DMS153 (cell line): ENCODE measurements around the gene OR4N5.
"Not testable (repeated sequence)": the region's sequence is repeated elsewhere in the genome, so short reads cannot be mapped to it uniquely, and the experiment has no call there.

Experiments
- DNase-seq: peaks from one replicate; lab custom pipeline; 2025; lab: John Stamatoyannopoulos, UW

Gene OR4N5

GRCh38 chr14:20138520-20138919 is at the start of gene OR4N5:
OR4N5 (plus strand) TSS chr14:20138820; CDS start chr14:20143736, 4,916 bp downstream.
- no peak for DNase-seq

GRCh38 chr14:20092050-20092449 is 46.6 kb upstream of the OR4N5 start:
- DNase-seq: no peak

GRCh38 chr14:20093442-20093841 is 45.2 kb upstream of the OR4N5 start:
- no peak for DNase-seq

GRCh38 chr14:20098926-20099770 is 39.5 kb upstream of the OR4N5 start:
- not testable (repeated sequence) for DNase-seq

GRCh38 chr14:20110438-20110837 is 28.2 kb upstream of the OR4N5 start, which contains the start of gene OR4K17:
OR4K17 (plus strand) TSS chr14:20110739; CDS start chr14:20117500, 6,761 bp downstream.
- no peak for DNase-seq

DNA sequence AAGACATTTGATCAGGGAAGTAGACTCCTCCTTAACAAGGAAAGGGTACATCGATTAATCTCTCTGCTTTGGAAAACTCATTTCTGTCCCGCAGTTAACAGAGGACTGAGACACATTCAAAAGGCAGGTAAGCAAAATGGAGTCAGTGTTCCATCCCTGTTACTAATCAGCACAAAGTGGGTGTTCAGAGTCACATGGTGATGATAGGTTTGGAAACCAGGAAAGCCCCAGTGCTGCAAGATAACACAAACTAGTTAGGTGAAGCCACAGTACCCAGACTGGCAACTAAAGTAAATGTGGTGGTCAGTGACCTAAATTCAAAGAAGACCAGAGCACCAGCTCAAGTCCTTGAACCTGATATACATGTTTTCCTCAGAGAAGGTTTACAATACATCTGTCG is 26.3 kb upstream of the OR4N5 start:
- DNase-seq: no peak

DNA sequence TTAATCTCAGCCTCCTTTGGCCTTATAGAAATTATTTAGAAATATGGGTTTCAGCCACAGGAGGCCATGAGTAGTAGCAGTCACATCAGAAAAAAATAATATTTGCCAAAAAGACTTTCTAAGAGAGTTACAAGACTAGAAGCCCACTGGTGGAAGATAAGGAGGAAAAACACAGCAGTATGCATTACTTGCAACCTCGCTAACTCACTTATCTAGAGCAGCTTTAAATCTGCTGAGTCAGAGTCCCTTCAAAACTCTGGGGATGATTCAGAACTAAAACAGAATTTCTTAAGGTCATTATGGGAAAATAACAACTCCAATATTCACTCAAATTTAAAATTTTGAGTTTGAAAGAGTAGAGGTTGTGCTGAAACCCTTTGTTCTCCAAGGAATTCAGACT is 21.9 kb upstream of the OR4N5 start:
- no peak for DNase-seq

DNA sequence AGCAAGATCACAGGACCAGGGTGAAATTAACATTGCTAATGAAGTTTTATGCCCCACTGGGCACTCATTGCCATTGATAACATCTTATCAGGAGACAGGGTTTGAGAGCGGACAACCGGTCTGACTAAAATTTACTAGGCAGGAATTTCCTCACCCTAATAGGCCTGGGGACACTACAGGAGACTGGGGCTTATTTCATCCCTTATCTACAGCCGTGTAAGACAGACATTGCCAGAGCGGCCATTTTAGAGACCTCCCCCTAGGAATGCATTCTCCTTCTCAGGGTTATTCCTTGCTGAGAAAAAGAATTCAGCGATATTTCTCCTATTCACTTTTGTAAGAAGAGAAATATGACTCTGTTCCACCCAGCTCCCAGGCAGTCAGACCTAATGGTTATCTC is 19.8 kb upstream of the OR4N5 start:
- no peak for DNase-seq

GRCh38 chr14:20143911-20144310 is 5.3 kb downstream of the OR4N5 start:
- DNase-seq: no peak

DNA sequence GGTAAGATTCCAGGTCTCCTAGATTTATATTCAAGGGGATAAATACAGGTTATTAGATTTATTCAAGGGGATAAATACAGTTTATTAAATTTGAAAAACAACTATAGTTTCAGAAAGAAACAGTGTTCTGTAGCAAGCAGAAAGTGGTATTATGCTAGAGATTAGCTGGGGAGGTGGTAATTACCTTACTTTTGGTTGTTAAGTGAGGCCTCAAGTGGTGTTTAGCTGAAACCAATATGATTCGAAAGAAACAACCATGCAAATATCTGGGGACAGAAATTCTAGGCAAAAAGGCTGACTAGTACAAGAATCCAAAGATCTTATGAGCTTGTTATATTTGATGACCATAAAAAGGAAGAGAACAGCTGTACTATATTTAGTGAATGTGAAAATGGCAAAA is 6.2 kb downstream of the OR4N5 start:
- DNase-seq: no peak

GRCh38 chr14:20164462-20164861 is 25.8 kb downstream of the OR4N5 start:
- DNase-seq: no peak

DNA sequence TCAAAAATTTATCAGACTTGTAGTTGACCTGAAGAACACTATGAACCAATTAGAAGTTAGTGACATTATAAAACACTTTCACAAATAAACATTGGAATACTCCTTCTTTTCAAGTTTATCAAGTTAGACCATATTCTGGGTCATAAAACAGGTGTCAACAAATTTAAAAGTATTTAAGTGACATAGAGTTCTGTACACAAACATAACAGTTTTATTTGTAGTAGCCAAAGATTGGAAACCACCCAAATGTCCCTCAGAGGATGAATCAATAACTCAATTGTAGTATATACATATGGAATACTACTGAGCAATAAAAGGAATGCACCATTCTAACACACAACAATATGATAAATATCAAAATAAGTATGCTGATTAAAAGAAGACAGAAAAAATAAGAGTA is 28.5 kb downstream of the OR4N5 start:
- DNase-seq: no peak

DNA sequence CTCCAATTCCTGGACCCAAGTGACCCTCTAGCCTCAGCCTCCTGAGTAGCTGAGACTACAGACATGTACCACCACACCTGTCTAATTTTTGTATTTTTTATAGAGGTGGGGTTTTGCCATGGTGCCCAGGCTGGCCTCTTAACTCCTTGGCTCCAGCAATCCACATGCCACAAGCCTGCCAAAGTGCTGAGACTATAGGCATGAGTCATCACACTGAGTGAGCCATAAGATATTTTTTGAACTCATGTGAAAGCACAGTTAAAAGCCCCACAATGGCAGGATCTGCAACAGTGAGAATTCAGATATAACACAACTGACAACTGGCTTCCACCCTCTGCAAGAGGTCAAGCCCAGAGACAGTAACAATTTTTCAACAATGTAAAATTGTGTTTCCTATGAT is 31.2 kb downstream of the OR4N5 start:
- DNase-seq: not testable (repeated sequence)

DNA sequence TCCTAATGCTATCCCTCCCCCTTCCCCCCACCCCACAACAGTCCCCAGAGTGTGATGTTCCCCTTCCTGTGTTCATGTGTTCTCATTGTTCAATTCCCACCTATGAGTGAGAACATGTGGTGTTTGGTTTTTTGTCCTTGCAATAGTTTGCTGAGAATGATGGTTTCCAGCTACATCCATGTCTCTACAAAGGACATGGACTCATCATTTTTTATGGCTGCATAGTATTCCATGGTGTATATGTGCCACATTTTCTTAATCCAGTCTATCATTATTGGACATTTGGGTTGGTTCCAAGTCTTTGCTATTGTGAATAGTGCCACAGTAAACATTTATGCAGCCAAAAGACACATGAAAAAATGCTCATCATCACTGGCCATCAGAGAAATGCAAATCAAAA is 35.6 kb downstream of the OR4N5 start:
- DNase-seq: not testable (repeated sequence)

DNA sequence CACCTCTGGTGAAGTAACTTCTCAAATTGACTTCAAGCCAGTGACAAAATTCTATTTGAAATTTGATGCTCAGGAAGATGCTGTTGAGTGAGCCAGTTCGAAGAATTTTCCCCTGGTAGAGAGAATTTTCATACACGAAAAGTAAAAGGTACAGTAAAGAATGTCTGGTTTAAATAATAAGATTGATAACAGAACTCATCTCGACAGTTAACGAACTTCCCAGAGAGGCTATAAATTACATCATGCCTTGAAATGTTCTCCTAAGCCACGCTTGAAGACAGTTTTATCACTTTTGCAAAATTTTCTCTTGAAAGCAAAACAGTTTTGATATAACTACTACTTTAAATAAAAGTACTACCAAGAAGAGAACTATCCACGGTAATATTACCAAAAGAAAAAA is 37.7 kb downstream of the OR4N5 start:
- no peak for DNase-seq

DNA sequence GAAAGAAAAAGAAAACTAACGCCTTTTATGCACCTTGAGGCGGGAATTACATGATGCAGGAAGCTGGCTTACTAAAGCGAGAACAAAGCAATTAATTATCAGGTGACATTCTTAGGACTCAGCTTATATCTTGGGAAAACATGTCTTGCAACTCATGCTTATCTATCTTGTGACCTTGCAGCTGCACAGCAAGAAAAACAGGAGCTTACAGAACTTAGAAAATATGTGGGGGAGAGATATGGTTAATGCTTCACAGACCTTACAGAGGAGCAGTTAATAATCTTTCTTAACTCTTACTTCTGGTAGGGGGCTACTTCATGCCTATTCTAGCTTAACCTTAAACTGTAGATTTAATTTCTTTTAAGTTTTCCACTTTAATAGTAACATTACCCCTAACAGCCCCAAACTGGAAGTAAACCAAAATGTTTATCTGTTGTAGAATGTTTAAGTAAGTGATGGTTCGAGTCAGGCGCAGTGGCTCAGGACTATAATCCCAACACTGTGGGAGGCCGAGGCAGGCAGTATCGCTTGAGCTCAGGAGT is 38.9 kb downstream of the OR4N5 start:
- DNase-seq: no peak

- no peak for DNase-seq
Measured at GRCh38 chr14:20179218-20179617, 40.6 kb downstream of the OR4N5 start.

DNA sequence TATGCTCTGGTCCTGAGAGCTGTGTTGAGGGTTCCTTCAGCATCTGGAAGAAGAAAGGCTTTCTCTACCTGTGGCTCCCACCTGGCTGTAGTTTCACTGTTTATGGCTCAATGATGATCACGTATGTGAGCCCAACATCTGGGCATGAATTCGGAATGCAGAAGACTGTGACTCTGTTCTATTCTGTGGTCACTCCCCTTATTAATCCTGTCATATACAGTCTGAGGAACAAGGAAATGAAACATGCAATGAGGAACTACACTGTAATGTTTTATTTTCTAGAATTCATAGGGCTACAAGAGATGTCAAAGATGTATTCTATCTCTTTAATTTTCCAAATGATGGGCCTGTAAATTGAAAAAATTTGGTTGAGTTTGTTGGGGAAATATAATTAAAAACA is 41.3 kb downstream of the OR4N5 start:
- DNase-seq: no peak

DNA sequence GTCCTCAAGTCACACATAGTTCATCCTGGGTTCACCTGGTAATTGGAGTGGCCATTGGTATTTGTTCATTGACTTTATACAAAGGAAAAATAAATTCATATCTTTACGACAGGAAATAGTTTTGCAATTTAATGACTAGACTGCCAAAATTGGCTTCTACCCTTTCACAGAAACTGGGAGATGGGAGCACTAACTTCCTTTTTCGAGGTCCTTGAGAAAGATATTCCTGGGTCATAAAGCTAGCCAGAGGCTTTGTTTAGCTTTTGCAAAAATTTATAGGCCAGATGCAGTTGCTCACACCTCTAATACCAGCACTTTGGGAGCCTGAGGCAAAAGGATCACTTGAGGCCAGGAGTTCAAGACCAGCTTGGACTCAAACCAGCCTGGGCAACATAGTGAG is 41.9 kb downstream of the OR4N5 start:
- DNase-seq: no peak

DNA sequence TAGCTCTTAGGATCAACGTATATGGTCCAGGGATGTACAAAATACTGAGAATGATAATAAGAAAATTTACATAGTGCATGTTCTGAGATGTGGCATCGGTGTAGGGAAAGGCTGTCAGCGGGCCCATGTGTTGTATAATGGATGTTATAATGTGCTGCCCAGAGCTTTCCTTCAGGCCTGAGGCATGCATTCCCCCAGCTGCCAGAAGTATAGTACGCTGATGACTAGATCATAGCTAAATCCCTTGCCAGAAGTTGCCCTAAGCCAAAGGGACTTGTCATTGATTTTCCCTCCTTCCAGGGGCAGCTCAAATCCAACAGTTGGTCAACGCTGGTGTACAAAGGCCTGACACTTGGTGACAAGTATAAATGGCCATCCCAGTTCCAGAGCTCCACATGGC is 45.6 kb downstream of the OR4N5 start:
- DNase-seq: no peak

DNA sequence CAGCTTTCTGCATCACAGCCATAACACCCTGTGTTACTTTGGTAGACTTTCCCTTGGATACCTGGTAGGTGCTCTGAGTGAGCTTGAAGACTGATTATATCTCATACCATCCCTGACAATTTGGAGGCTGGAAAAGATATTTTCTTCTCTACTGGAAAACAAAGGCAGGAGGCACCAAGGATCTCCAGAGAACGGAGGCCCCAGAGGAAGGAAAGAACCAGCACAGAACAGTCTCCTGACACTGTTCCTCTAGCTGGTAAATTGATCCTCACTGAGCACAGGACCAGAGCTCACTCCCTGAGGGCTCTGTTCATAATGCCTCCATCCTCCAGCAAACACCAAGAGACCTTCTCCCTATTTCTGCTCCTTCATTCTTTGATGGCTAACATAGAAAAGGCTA is 52.0 kb downstream of the OR4N5 start, which contains the start of gene OR11G2:
Gene OR11G2, plus strand, starts transcription at position 301 of the 400 bp plus-strand sequence. CDS start 6,542 bp downstream, outside the sequence.
- no peak for DNase-seq

- DNase-seq: no peak
Measured at GRCh38 chr14:20191396-20191795, 52.8 kb downstream of the OR4N5 start.

DNA sequence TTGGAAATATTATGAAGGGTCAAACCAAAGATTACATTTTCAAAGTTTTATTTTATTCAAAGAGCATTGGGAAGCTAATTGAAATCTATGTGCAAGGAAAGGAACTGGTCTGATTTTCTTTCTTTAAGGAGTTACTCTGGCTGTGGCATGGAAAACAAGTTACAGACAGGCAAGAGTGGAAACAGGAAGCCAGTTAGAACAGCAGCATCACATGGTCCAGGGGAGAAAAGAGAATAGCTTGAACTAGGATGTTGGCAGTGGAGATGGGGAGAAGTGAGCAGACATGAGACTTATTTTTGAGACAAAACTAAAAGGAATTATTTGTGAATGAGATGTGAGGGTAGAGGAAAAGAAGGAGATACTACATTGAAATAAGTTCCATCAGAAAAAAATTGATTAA is 55.5 kb downstream of the OR4N5 start:
- no peak for DNase-seq
